H9 (cell line): ENCODE data around the gene SLC25A20. TPM values are rescaled to one million over a fixed set of nuclear protein-coding genes. Genes with fewer than 3 reads are reported as not detected.
A peak's percentile ranks its signal among the peaks of the same experiment; 100 is the strongest.

Source experiments
- DNase-seq: peaks from one replicate; pipeline ENCODE4 v3.0.0-alpha.2; 2017
- H2AFZ ChIP-seq: one replicate; pipeline ENCODE4 v1.6.1; 2013; ENCODE audit warnings: mild to moderate bottlenecking, low read length, control low read depth, moderate library complexity
- H2AK5ac ChIP-seq: 2 replicates; pipeline ENCODE4 v1.6.1; 2013; ENCODE audit warnings: low read length, control low read depth, mixed read lengths; ENCODE audit not compliant: insufficient read length
- H2BK120ac ChIP-seq: one replicate; pipeline ENCODE4 v1.6.1; 2013; ENCODE audit warnings: low read depth, mild to moderate bottlenecking, low read length, control low read depth, inconsistent platforms; ENCODE audit not compliant: poor library complexity, severe bottlenecking
- H2BK12ac ChIP-seq: 2 replicates; pipeline ENCODE4 v1.6.1; 2013; ENCODE audit warnings: low read length, control low read depth, mixed read lengths, low read depth; ENCODE audit not compliant: insufficient read length
- H2BK15ac ChIP-seq: 2 replicates; pipeline ENCODE4 v1.6.1; 2013; ENCODE audit warnings: low read depth, low read length, control low read depth
- H2BK20ac ChIP-seq: one replicate; pipeline ENCODE4 v1.6.1; 2013; ENCODE audit warnings: low read depth, mild to moderate bottlenecking, low read length, control low read depth, inconsistent platforms; ENCODE audit not compliant: poor library complexity, severe bottlenecking
- H2BK5ac ChIP-seq: 2 replicates; pipeline ENCODE4 v1.6.1; 2013; ENCODE audit warnings: low read length, control low read depth, mixed read lengths; ENCODE audit not compliant: insufficient read length
- H3K14ac ChIP-seq: 2 replicates; pipeline ENCODE4 v1.6.1; 2013; ENCODE audit warnings: low read length, control low read depth; ENCODE audit not compliant: insufficient read depth
- H3K18ac ChIP-seq: 2 replicates; pipeline ENCODE4 v1.6.1; 2013; ENCODE audit warnings: low read depth, mild to moderate bottlenecking, mixed read lengths, low read length, control low read depth; ENCODE audit not compliant: insufficient read length
- H3K23ac ChIP-seq: 2 replicates; pipeline ENCODE4 v1.6.1; 2013; ENCODE audit warnings: low read length, control low read depth, mixed read lengths, low read depth; ENCODE audit not compliant: insufficient read length
- H3K23me2 ChIP-seq: 2 replicates; pipeline ENCODE4 v1.6.1; 2013; ENCODE audit warnings: low read depth, mild to moderate bottlenecking, mixed read lengths, low read length, control low read depth; ENCODE audit not compliant: insufficient read length, poor library complexity, severe bottlenecking
- H3K27ac ChIP-seq: 2 replicates; pipeline ENCODE4 v1.5.1; 2013; ENCODE audit warnings: low read length, control low read depth, mixed read lengths, low read depth; ENCODE audit not compliant: insufficient read length
- H3K27me3 ChIP-seq: 2 replicates; pipeline ENCODE4 v1.6.1; 2013; ENCODE audit warnings: low read length, control low read depth, inconsistent platforms; ENCODE audit not compliant: insufficient read depth
- H3K4ac ChIP-seq: 2 replicates; pipeline ENCODE4 v1.6.1; 2013; ENCODE audit warnings: low read depth, mild to moderate bottlenecking, control low read depth, inconsistent platforms, low read length, moderate library complexity
- H3K4me1 ChIP-seq: 2 replicates; pipeline ENCODE4 v1.6.1; 2013; ENCODE audit warnings: low read length, control low read depth, inconsistent platforms; ENCODE audit not compliant: insufficient read depth
- H3K4me2 ChIP-seq: 2 replicates; pipeline ENCODE4 v1.6.1; 2013; ENCODE audit warnings: low read length, control low read depth, mixed read lengths; ENCODE audit not compliant: insufficient read length, insufficient read depth
- H3K56ac ChIP-seq: 2 replicates; pipeline ENCODE4 v1.6.1; 2013; ENCODE audit warnings: low read depth, mild to moderate bottlenecking, mixed read lengths, low read length, control low read depth; ENCODE audit not compliant: insufficient read length
- H3K79me1 ChIP-seq: 2 replicates; pipeline ENCODE4 v1.6.1; 2013; ENCODE audit warnings: low read depth, mild to moderate bottlenecking, moderate library complexity, low read length, control low read depth, inconsistent platforms; ENCODE audit not compliant: insufficient read depth, poor library complexity, severe bottlenecking
- H3K79me2 ChIP-seq: 2 replicates; pipeline ENCODE4 v1.6.1; 2013; ENCODE audit warnings: low read length, control low read depth, inconsistent platforms; ENCODE audit not compliant: insufficient read depth
- H3K9ac ChIP-seq: 2 replicates; pipeline ENCODE4 v1.6.1; 2013; ENCODE audit warnings: low read length, control low read depth, mixed read lengths; ENCODE audit not compliant: insufficient read length; ENCODE audit errors: extremely low read depth
- H3K9me3 ChIP-seq: one replicate; pipeline ENCODE4 v1.6.1; 2013; ENCODE audit warnings: low read depth, low read length, inconsistent platforms; ENCODE audit not compliant: control insufficient read depth
- H3T11ph ChIP-seq: one replicate; pipeline ENCODE4 v1.6.1; 2013; ENCODE audit warnings: mild to moderate bottlenecking, low read length, control low read depth, inconsistent platforms
- H4K20me1 ChIP-seq: one replicate; pipeline ENCODE4 v1.6.1; 2013; ENCODE audit not compliant: control insufficient read depth, insufficient read length, insufficient read depth
- H4K5ac ChIP-seq: 2 replicates; pipeline ENCODE4 v1.6.1; 2013; ENCODE audit warnings: low read depth, mild to moderate bottlenecking, mixed read lengths, low read length, control low read depth; ENCODE audit not compliant: insufficient read length
- H4K8ac ChIP-seq: replicated peaks from 2 replicates; pipeline ENCODE4 v1.6.1; 2013; ENCODE audit warnings: low read length, control low read depth, mixed read lengths, low read depth; ENCODE audit not compliant: insufficient read length
- H4K91ac ChIP-seq: 2 replicates; pipeline ENCODE4 v1.6.1; 2013; ENCODE audit warnings: low read depth, mild to moderate bottlenecking, moderate library complexity, mixed read lengths, low read length, control low read depth; ENCODE audit not compliant: insufficient read length
- H3K27ac Mint-ChIP-seq, 3 experiments: 2 replicates in 2 of 3; 3 replicates in 1 of 3; pipeline ENCODE4 v1.8.0; 2020 to 2021; ENCODE audit warnings: mixed read lengths in 3 of 3, mild to moderate bottlenecking in 1 of 3, moderate library complexity in 1 of 3
- H3K27me3 Mint-ChIP-seq: 2 replicates; pipeline ENCODE4 v1.8.0; 2021; ENCODE audit warnings: low read depth, mild to moderate bottlenecking, moderate library complexity, mixed read lengths
- H3K36me3 Mint-ChIP-seq, 3 experiments: 2 replicates in 2 of 3; 3 replicates in 1 of 3; pipeline ENCODE4 v1.8.0; 2020 to 2021; ENCODE audit warnings: low read depth in 3 of 3, mixed read lengths in 3 of 3; ENCODE audit not compliant: insufficient read depth in 1 of 3
- H3K4me1 Mint-ChIP-seq, 2 experiments: 2 replicates each; pipeline ENCODE4 v1.8.0; 2020; ENCODE audit warnings: mixed read lengths in 2 of 2
- H3K4me3 Mint-ChIP-seq, 2 experiments: 2 replicates in 1 of 2; 3 replicates in 1 of 2; pipeline ENCODE4 v1.8.0; 2020 to 2021; ENCODE audit warnings: mild to moderate bottlenecking in 2 of 2, mixed read lengths in 2 of 2, moderate library complexity in 1 of 2
- H3K9me3 Mint-ChIP-seq, 2 experiments: 2 replicates in 1 of 2; 3 replicates in 1 of 2; pipeline ENCODE4 v1.8.0; 2020; ENCODE audit warnings: mild to moderate bottlenecking in 2 of 2, mixed read lengths in 2 of 2, moderate library complexity in 1 of 2
- WGBS: extraction: QIAGEN DNeasy Blood & Tissue Kit; methylation state at CpG from one replicate; pipeline ENCODE4 v1.1.7; 2013; ENCODE audit warnings: missing lambda C conversion rate, low lambda C conversion rate, mixed read lengths; ENCODE audit not compliant: insufficient read length; ENCODE audit errors: extremely low coverage; 5-methylcytosine and 5-hydroxymethylcytosine counted together
- total RNA-seq: library from RNA; stranded (reverse); gene quantifications from 2 replicates; pipeline ENCODE4 v1.2.1, GENCODE V29; 2021
- TF ChIP-seq, protein P1 (sequence below): fragments of 200-600 bp; sonication (generic); conservative IDR thresholded peaks from 3 replicates; pipeline ENCODE4 v1.8.0; 2021; ENCODE audit warnings: antibody characterized with exemption, mild to moderate bottlenecking

The SLC25A20 gene
- total RNA-seq, 1 experiment from 2014 or later: 7.4 TPM

DNA sequence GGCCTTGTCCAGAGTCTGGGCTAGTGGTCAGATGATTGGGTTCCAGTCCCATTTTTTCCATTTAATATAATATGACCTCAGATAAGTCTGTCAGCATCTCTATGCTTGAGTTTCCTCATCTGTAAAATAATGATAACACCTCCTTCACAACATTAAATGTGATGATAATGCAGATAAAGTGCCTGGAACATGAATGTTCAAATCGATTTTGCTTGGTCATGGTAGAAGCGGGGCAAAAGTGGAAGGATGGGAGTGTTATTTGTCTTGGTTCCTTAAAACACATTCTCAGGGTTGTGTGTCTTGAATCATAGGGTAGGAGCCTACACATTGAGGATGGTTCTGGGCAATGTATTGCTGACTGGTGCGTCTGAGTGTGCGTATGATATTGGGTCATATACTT is 36.8 kb upstream of the SLC25A20 start:
- no peak overlapping the region for H3K56ac ChIP-seq
- H2BK15ac ChIP-seq: no peak overlapping the region
- H3K27ac Mint-ChIP-seq: peak overlapping the region in 2 of 3 experiments; percentile 21 to 36; a peak in 2 of 7 replicates
- no peaks in the 10 kb centered on the region for H3K4me1 Mint-ChIP-seq
- no peak overlapping the region for H2BK5ac ChIP-seq
- no peak overlapping the region for H3K4ac ChIP-seq
- H3K23ac ChIP-seq: no peak overlapping the region
- H4K20me1 ChIP-seq: no peaks in the 10 kb centered on the region
- H2BK12ac ChIP-seq: no peak overlapping the region
- H3K9ac ChIP-seq: no peak overlapping the region
- H3K27me3 Mint-ChIP-seq: no peaks in the 10 kb centered on the region
- no peak overlapping the region for H4K5ac ChIP-seq
- no peaks in the 10 kb centered on the region for H3K9me3 ChIP-seq
- H3K4me3 Mint-ChIP-seq: no peak overlapping the region
- H4K8ac ChIP-seq: peak overlapping the region; percentile 55
- H3K18ac ChIP-seq: no peak overlapping the region
- no peaks in the 10 kb centered on the region for H3K27me3 ChIP-seq
- H3K27ac ChIP-seq: no peak overlapping the region
- no peak overlapping the region for H4K91ac ChIP-seq
- H2BK120ac ChIP-seq: no peak overlapping the region
- no peak overlapping the region for H3K14ac ChIP-seq
- peaks cover 13% of the 10 kb centered on the region; the same call in 1 of the 2 replicates for H3K79me2 ChIP-seq
- no peak for DNase-seq
- no peaks in the 10 kb centered on the region for H3K4me1 ChIP-seq
- WGBS: no CpG with 5 or more reads among the region's 4 CpGs
- H3K36me3 Mint-ChIP-seq: peaks cover 31 to 62% (median 57%) of the 10 kb centered on the region in 3 experiments
- H3K9me3 Mint-ChIP-seq: no peaks in the 10 kb centered on the region; a peak in 1 of 5 replicates
- H3K23me2 ChIP-seq: no peaks in the 10 kb centered on the region
- no peak overlapping the region for H3T11ph ChIP-seq
- peaks cover 13% of the 10 kb centered on the region for H3K79me1 ChIP-seq
- no peak overlapping the region for H3K4me2 ChIP-seq
- TF ChIP-seq, protein P1, sequence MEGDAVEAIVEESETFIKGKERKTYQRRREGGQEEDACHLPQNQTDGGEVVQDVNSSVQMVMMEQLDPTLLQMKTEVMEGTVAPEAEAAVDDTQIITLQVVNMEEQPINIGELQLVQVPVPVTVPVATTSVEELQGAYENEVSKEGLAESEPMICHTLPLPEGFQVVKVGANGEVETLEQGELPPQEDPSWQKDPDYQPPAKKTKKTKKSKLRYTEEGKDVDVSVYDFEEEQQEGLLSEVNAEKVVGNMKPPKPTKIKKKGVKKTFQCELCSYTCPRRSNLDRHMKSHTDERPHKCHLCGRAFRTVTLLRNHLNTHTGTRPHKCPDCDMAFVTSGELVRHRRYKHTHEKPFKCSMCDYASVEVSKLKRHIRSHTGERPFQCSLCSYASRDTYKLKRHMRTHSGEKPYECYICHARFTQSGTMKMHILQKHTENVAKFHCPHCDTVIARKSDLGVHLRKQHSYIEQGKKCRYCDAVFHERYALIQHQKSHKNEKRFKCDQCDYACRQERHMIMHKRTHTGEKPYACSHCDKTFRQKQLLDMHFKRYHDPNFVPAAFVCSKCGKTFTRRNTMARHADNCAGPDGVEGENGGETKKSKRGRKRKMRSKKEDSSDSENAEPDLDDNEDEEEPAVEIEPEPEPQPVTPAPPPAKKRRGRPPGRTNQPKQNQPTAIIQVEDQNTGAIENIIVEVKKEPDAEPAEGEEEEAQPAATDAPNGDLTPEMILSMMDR: no peak
- H2BK20ac ChIP-seq: no peak overlapping the region
- H2AK5ac ChIP-seq: no peak overlapping the region
- H2AFZ ChIP-seq: no peak overlapping the region
